ENCODE measurements around the gene MRPL52.
A peak's percentile ranks its signal among the peaks of the same experiment; 100 is the strongest.
"Not testable (repeated sequence)": the region's sequence is repeated elsewhere in the genome, so short reads cannot be mapped to it uniquely, and the experiment has no call there.

Gene MRPL52

DNA sequence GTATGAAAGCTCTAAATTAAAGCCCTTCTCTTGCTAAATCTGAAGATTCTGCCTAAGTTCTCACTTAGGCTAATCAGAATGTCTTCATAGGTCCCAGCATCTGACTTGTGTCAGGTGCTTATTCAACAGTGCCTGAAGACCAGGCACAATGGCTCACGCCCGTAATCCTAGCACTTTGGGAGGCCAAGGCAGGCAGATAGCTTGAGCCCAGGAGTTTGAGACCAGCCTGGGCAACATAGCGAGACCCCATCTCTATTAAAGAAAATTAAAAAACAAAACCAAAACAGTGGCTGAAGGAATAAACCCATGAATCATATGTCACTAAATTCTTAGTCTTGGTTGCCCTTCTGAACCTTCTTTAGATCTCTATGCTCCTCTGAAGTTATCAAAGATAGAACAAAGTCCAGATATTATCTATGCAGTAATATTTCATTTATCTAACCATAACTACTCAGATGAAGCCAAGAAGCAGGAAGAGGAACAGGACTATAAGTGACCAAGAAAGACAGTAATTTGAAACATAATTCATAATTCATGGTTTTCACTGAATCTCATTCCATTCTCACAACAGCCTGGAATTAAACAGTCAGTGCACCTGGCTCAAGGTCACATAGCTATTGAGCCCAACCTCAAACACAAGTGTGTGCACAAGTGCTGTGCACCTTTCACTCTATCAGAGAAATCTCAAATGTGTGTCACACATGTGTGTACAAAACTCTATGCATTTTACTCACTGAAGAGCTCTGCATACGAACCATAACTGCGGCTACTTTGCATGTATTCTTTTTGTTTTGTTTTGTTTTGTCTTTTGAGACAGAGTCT is 21.1 kb upstream of the MRPL52 start:
- DNase-seq (ENCODE audit: low read depth in 4 of 4, low spot score in 1 of 4): no peak

DNA sequence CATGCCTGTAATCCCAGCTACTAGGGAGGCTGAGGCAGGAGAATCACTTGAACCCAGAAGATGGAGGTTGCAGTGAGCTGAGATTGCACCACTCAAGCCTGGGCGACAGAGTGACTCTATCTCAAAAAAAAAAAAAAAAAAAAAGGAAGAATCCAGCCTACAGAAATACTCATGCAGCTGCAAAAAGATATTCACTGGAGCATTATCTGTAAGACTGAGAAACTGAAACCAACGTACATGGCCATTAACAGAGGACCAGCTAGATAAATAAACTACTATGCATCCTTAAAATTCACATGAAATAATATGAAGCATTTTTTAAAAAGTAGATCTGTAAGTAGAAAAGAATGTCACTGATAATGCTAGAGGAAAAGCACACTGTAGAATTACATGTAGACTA is 18.0 kb upstream of the MRPL52 start:
- no peak for DNase-seq (ENCODE audit: low read depth in 4 of 4, low spot score in 1 of 4)

DNA sequence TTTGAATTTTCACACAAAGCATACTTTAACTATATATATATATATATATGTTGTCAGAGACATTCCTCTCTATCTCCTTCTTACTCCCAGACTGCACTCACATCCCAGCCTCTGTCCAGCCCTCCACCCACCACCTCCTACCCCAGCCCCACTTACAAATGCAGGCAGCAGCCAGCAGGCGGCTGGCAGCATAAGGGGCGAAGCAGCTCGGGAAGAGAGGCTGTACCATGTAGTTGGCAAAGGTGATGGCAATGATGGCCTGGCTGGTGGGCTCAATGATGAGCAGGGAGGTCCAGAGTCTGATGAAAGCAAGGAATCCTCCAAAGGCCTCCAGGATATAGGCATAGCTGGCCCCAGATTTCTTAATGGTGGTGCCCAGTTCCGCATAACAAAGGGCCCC is 16.9 kb upstream of the MRPL52 start:
- no peak for DNase-seq (ENCODE audit: low read depth in 4 of 4, low spot score in 1 of 4)

DNA sequence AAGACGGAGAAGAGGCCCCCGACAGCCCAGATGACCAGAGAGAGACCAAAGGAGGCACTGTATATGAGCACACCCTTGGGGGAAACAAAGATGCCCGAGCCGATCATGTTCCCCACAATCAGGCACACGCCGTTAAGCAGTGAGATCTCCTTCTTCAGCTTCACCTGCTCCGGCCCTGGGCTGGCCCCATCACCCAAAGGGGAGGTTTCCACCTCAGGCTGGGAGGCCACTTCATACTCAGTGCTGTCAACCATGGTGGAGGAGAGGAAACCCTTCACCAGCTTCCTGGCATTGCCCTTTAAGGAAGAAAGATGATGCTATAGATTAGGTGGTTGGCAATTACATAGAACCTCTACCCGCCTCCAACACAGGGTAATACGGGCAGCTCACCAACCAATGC is 16.5 kb upstream of the MRPL52 start:
- DNase-seq (ENCODE audit: low read depth in 4 of 4, low spot score in 1 of 4): no peak

DNA sequence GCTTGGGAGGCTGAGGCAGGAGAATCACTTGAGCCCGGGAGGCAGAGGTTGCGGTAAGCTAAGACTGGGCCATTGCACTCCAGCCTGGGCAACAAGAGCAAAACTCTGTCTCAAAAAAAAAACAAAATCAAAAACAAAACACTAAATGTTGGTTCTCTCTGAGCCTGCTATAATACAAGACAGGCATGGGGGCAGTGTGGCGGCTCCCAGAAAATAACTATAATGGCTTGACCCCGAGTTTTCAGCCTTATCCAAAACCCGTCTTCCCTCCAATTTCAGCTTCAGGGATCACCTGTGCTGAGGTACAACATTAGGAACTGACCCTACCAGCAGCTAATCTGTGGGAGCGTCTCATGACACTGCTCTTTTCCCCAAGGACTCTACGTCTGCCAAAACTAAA is 15.3 kb upstream of the MRPL52 start:
- no peak for DNase-seq (ENCODE audit: low read depth in 4 of 4, low spot score in 1 of 4)

DNA sequence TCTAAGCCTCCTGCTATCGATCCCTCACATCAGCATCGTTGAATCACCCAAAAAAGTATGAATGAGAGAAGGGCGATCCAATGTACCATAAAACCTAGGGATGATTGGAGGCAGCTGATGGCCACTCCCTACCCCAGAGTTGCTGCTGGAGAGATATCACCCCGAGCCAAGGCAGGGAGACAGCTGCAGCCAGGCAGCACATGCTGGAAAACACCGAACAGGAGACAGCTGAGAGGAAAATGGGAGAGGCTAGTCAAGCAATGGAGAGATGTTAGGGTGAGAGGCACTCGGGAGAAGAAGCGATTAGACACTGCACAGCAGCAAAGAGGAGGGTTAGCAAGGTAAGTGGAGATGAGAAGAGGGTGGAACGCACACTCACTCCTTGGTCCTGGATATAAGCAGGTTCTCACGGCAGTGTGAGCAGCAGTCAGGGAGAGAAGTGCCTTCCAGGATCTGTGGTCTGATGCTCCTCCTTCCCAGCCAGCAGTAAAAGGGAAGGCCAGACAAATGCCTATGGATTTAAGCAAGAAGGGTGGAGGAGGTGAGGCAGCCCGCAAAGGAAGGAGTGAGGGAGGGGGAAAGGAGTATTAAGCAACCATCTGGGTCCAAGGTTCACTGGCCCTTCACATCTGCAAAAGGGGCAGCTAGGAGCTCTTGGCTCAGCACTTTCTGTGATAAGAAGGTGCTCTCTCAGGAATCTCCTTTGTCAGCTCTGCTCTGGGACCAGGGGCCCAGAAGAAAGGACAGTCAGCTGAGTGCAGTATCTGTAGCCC is 14.6 kb upstream of the MRPL52 start, which contains the start of gene SLC7A7:
TSS of gene SLC7A7 (minus strand) at position 495 of the 773 bp plus-strand sequence. CDS start 2,037 bp downstream, outside the sequence.
- no peak for DNase-seq (ENCODE audit: low read depth in 4 of 4, low spot score in 1 of 4)

DNA sequence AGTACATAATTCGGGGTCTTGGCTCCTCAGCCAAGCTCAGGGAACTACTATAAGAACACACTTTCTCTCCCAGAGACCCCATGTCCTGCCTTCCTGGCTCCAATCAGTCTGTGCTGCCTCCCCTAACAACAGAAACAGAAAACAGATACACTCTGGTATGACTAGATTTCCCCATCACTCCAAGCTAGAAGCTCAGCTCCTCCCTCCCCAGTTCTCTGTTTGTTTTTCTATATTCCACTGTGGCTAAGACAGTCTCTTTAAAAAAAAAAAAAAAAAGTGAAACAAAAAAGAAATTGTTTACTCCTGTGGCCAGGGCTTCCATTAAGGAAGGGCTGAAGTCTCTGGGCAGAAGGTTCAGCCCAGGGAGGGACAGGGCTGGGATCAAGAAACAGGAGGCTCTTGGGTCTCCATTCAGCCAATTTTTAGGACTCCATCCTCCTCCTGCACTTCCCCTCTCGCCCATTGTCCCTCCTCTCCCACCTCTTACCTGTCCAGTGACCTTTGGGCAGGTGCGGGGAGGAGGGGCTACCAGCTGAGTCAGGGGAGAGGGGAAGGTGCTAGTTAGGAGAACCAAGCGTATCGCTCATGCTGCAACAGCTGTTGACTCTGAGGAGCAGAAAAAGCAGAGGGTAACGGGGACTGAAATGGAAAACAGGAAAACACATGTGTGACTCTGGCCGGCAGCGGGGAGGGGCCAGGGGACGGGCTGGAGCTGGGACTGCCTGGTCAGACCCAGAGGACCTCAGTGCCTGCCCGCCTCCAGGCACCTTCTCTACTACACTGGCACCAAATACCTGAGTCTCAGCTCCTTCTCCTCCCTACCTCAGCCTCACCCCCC is 10.3 kb upstream of the MRPL52 start:
- no peak for DNase-seq (ENCODE audit: low read depth in 4 of 4, low spot score in 1 of 4)

DNA sequence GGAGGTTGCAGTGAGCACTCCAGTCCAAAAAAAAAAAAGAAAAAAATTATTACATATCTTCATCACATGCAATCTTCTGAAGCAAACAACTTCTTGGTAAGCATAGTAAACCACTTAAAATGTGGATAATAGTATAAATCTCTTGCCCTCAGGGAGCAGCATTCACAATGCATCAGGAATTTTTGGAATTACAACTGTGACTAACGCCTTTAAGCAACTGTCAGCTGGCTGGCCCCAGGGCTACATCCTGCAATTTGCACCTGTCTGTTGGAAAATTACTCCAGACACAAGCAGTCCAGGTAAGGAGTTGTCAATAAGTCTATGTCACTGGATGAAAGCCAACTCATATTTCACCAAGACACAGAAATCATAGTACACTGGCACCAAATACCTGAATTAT is 9.0 kb upstream of the MRPL52 start:
- DNase-seq (ENCODE audit: low read depth in 4 of 4, low spot score in 1 of 4): no peak

DNA sequence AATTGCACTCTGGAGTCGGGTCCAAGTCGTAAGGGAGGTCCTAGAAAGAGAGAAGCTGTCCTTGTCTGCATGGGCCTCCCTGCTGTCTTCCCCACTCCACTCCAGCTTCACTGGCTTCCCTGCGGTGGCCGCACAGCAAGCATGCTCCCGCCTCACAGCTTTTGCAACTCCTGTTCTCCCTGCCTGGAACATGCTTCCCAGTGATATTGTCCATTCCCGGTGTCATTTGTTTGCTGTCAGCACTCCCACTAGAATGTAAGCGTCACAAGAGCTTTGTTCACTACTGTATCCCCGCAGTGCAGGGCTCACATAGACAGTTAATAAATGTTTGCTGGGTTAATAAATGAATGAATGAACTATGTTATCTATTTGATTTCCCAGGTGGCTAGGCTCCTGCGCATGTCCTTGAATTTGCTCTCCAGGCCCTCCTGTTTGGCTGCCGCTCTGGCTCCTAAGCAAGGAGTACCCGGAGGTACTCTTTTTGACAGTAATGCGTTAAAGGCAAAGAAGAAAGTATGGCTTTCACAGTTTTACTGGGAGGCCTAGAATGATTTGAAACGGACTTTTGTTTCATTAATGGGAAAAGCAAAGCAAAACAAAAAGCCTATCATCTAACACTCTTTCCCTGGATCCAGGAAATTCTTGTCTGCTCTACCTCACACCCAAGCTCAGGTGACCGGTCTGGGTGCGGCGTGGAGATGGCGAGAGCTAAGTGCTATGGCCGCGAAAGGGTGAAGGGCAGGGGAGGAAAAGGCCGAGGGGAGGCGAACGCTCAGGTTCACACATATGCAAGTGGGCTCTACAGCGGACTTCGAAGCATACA is 8.3 kb upstream of the MRPL52 start:
- no peak for DNase-seq (ENCODE audit: low read depth in 4 of 4, low spot score in 1 of 4)

DNA sequence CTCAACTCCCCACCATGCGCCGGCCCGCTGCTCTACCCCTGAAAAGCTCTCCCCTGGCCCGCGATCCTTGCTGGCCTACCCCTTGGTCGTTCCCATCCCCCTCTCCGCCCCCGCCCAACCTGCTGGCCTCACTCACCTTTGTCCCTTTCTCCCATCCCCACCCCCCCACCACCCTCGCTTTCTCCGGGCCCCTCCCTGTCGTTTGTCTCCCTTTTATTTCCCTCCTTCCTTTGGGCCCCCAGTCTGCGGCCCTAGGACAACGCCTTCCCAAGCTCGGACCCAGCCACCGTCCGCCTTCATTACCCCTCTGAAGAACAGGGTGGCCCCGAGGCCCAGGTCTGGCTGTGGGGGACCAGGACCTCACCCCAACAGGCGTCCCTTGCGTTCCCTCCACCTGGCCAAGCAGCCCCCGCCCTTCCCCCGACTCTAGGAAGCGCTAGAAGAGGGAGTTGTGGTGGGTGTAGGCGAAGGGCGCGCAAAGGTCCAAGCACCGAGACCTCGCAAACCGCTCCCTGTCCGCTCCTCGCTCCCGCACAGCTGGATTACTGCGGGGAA is 7.6 kb upstream of the MRPL52 start:
- no peak for DNase-seq (ENCODE audit: low read depth in 4 of 4, low spot score in 1 of 4)

DNA sequence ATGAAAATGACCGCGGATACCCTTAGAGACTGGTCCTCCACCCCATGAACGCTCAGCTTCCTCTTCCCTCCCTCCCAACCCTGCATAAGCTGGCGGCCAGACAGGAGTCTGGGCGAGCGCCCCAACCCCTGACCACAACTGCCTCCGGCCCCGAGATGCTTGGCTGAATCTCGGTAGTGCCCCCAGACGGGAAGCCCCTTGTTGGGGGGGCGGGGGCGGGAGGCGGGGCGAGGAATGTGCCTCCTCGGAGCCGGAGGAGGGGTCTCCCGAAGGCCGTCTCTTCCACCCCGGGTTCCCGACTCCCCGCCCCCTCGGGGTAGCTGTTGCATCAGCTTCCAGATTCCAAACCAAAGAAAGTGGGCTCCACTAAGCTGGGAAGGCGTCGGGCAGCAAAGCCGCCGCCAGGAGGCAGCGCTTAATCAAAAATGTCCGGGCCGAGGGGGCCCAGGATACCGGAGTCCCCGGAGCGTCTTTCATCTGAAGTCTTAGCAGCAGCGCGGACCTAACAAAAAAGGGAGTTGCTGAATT is 7.1 kb upstream of the MRPL52 start:
- DNase-seq (ENCODE audit: low read depth in 4 of 4, low spot score in 1 of 4): peak; percentile 26 to 50 (median 29)

DNA sequence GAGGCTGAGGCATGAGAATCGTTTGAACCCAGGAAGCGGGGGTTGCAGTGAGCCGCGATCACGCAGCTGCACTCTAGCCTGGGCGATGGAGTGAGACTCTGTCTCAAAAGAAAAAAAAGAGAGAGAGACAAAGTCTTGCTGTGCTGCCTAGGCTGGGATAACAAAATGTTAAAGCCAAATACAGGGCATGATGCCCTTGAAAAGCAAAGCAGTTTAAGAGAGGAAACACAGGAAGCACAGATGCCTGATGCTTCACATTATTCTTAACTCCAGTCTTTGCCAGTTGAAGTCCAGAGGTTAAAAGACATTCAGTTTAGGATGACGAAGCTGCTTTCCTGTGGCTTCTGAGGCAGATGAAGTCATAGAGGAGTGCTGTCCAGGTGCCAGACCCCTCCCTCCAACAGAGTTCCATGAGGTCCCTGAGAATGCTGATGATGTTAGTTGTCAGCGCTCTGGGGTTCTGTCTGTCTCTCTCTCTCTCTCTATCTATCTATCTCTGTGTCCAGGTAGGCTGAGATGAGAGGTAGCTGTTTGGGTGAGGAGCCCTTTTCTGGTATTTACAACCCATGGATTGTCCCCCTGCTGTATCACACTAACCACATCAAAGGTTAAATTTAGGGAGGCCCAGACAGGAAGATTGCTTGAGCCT is 4.9 kb upstream of the MRPL52 start:
- no peak for DNase-seq (ENCODE audit: low read depth in 4 of 4, low spot score in 1 of 4)

DNA sequence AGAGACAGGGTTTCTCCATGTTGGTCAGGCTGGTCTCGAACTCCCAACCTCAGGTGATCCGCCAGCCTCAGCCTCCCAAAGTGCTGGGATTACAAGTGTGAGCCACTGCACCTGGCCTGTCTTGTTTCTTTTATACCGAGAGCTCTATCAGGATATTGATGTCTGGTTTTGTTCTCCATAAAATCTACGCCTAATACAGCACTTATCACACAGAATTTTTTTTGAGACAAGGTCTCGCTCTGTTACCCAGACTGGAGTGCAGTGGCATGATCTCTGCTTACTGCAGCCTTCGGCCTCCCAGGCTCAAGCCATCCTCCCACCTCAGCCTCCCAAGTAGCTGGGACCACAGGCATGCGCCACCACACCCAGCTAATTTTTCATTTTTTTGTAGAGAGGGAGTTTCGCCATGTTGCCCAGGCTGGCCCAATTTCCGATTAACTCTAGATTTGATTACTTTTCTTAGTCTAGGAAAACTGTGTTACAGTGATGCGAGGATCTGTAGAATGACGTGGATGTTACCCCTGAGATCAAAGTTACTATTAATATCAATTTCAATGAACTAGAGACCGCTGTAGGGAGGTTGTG is 519 bp upstream of the MRPL52 start:
- not testable (repeated sequence) for DNase-seq (ENCODE audit: low read depth in 4 of 4, low spot score in 1 of 4)

DNA sequence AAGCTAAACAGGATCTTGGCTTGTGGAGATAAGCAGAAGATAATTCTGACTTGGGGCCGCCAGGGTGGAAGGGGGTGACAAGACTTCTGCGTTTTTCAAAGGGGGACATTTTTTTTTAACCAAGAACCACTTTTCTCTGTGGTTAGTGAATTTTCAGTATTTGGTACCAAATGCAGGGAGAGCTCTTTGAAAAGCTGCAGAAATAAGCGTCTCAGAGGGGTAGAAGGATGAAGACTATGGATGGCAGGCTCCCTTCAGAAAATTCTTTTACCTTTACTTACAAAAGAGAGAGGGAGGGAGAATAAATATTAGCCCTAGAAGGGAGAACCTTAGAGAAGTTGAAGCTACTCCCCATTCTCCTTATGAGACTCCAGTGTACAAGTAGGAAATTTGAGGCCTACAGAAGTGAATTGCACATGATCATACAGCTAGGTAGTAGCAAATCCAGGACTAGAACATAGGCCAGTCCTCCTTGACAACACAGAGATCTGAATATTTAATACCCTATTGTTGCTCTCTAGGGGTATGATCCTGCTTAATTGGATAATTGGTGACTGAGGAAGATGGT is 840 bp downstream of the MRPL52 start:
- no peak for DNase-seq (ENCODE audit: low read depth in 4 of 4, low spot score in 1 of 4)

DNA sequence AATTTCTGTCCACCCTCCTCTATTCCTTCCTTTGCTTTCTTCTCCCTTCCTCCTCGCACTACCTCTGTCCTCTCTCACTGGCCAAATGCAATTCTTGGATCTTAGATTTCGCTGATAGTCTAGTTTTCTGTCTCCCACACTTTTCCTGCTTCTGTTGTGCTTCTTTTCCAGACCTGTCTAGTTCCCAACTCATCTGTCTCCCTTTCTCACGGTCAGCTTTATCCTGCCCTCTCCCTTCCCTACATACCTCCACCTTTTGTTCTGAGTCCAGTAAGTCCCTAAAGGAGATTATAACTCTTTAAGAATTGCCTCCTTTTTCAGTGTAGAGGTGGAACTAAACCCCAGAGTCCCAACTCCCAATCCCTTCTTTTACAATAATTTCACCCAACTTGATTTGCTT is 5.8 kb downstream of the MRPL52 start:
- DNase-seq (ENCODE audit: low read depth in 4 of 4, low spot score in 1 of 4): no peak

DNA sequence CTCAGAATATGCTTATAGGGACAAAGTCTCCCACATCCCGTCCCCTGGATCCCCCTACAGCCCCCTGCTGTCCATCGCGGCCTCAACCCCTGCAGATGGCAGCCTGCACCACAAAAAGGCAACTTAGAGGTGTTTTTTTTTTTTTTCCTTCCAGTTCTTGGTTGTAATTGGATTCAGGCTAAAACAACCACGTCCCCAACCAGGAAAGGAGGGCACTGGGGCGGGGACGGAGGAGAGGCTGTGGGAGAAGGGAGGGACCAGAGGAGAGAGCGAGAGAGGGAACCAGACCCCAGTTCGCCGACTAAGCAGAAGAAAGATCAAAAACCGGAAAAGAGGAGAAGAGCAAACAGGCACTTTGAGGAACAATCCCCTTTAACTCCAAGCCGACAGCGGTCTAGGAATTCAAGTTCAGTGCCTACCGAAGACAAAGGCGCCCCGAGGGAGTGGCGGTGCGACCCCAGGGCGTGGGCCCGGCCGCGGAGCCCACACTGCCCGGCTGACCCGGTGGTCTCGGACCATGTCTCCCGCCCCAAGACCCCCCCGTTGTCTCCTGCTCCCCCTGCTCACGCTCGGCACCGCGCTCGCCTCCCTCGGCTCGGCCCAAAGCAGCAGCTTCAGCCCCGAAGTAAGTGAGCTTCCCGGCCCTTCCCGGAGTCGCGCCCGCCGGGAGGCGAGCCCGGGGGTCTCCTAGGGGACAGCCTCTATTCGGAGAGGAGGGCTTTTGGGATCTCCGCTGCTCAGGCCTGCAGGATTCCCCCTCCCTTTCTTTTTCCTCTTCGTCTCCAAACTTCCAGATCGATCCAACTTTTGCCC is 6.8 kb downstream of the MRPL52 start, which contains the start of gene MMP14:
TSS of gene MMP14 (plus strand) at position 285 of the 813 bp plus-strand sequence. CDS start at position 518, 233 bp downstream.
- DNase-seq (ENCODE audit: low read depth in 4 of 4, low spot score in 1 of 4): no peak

DNA sequence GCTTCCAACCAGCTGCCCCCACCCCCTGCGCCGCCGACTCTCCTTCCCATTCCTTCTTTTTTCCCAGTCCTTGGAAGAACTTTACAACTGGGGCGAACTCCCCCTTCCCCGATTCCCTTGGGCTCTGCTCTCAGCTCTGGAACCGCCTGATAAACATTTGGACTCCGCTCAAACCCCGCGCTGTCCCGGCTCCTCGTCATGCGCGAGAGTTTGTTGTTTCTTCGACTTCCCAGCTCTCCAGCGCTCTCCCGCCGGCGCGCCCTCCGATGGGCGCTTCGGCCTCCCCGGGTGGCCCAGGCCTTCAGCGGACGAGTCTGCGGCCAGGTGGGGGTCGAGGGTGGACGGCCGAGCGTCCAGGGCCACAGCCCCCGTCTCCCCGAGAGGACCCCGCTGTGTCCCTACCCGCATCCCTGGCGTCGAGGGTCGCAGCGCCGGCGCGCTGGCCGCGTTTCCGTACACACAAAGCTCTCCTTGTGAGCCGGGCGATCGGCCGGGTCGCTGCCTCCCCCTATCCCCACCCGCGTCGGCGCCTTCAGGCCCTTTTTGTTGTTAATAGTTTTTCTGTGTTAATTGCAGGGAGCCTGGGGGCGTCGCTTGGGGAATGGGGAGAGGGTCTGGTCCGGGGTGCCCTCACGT is 7.5 kb downstream of the MRPL52 start:
- no peak for DNase-seq (ENCODE audit: low read depth in 4 of 4, low spot score in 1 of 4)
